GM12891 (cell line): ENCODE results near the gene DOK5.
"Not testable (repeated sequence)": the region's sequence is repeated elsewhere in the genome, so short reads cannot be mapped to it uniquely, and the experiment has no call there.

ENCODE experiments used
- DNase-seq: peaks from one replicate; pipeline ENCODE4 v3.0.0; 2011; ENCODE audit warnings: low spot score; ENCODE audit not compliant: insufficient read length
- FAIRE-seq: peaks from 2 replicates; lab custom pipeline; 2011; peaks lifted over from hg19 to GRCh38; lab: Jason Lieb, UNC
- PAX5 ChIP-seq: IDR thresholded peaks from 2 replicates; pipeline ENCODE4 v1.6.1; 2011; ENCODE audit warnings: low read length, moderate library complexity, mild to moderate bottlenecking; ENCODE audit not compliant: insufficient read depth, severe bottlenecking
- POLR2A ChIP-seq: IDR thresholded peaks from 2 replicates; pipeline ENCODE4 v1.6.1; 2011; ENCODE audit warnings: low read depth, low read length, control low read depth
- POLR2AphosphoS5 ChIP-seq: IDR thresholded peaks from 2 replicates; pipeline ENCODE4 v1.6.1; 2011; ENCODE audit warnings: low read depth, low read length, control low read depth
- POU2F2 ChIP-seq: IDR thresholded peaks from 2 replicates; pipeline ENCODE4 v1.6.1; 2011; ENCODE audit warnings: low read depth, mild to moderate bottlenecking, control low read depth, low read length, moderate library complexity
- SPI1 ChIP-seq: IDR thresholded peaks from 2 replicates; pipeline ENCODE4 v1.6.1; 2011; ENCODE audit warnings: low read depth, low read length, control low read depth
- TAF1 ChIP-seq: IDR thresholded peaks from 2 replicates; pipeline ENCODE4 v1.6.1; 2011; ENCODE audit warnings: low read depth, low read length, control low read depth

The DOK5 gene

DNA sequence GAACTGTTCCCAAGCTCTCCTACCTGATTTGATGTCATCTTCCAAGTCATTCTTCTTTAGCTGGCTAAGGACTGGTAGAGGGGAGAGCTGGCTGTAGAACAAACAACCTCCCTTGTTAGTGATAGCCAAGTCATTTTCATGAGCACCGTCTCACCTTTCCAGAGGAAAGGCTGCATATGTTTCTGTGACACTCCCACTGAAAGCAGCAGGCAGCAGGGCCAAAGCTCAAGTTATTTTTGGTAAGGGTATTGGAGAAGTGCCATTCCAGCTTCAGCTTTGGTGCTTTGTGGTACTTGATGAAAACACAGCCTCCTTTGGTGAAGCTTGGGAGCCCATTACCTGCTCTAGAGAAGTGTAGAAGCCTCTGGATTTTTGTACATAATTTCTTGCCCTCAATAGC is 5.4 kb upstream of the DOK5 start:
- DNase-seq (no peak), FAIRE-seq (no peak)
- no peak for TF ChIP-seq POU2F2
- no peak for TF ChIP-seq POLR2A

DNA sequence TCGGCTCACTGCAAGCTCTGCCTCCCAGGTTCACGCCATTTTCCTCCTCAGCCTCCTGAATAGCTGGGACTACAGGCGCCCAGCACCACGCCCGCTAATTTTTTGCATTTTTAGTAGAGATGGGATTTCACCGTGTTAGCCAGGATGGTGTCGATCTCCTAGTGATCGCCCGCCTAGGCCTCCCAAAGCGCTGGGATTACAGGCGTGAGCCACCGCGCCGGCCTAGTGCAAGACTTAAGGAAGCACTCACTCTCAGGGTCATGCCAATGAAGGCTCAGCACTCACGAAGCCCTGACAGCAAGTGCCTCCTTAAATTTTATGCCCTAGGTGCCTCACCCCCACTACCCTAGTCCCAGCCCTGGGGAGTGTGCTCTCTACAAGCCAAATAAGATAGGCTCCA is 4.7 kb upstream of the DOK5 start:
- TF ChIP-seq POLR2AphosphoS5 (no peak), POU2F2 (no peak), TAF1 (no peak), PAX5 (no peak), POLR2A (no peak), SPI1 (no peak)
- no peak for FAIRE-seq
- DNase-seq, result no peak

- FAIRE-seq (no peak), DNase-seq (no peak)
- TF ChIP-seq PAX5 (no peak), POU2F2 (no peak), POLR2A (no peak), TAF1 (no peak), SPI1 (no peak), POLR2AphosphoS5 (no peak)
These were observed 2.8 kb upstream of the DOK5 start for GRCh38 chr20:54472607-54473006.

GRCh38 chr20:54473340-54473739 is 2.1 kb upstream of the DOK5 start:
- FAIRE-seq (no peak), DNase-seq (no peak)
- TF ChIP-seq POLR2AphosphoS5 (no peak), POLR2A (no peak), SPI1 (no peak), POU2F2 (no peak), PAX5 (no peak), TAF1 (no peak)

- TF ChIP-seq POLR2AphosphoS5 (no peak), TAF1 (no peak), SPI1 (no peak), PAX5 (no peak), POU2F2 (no peak), POLR2A (no peak)
- DNase-seq (no peak), FAIRE-seq (no peak)
These were observed 1.3 kb upstream of the DOK5 start for GRCh38 chr20:54474046-54474445.

- FAIRE-seq (no peak), DNase-seq (no peak)
- no peak for TF ChIP-seq TAF1
- TF ChIP-seq SPI1, result no peak
- TF ChIP-seq PAX5, result no peak
These were observed 527 bp upstream of the DOK5 start for GRCh38 chr20:54474866-54475265.

DNA sequence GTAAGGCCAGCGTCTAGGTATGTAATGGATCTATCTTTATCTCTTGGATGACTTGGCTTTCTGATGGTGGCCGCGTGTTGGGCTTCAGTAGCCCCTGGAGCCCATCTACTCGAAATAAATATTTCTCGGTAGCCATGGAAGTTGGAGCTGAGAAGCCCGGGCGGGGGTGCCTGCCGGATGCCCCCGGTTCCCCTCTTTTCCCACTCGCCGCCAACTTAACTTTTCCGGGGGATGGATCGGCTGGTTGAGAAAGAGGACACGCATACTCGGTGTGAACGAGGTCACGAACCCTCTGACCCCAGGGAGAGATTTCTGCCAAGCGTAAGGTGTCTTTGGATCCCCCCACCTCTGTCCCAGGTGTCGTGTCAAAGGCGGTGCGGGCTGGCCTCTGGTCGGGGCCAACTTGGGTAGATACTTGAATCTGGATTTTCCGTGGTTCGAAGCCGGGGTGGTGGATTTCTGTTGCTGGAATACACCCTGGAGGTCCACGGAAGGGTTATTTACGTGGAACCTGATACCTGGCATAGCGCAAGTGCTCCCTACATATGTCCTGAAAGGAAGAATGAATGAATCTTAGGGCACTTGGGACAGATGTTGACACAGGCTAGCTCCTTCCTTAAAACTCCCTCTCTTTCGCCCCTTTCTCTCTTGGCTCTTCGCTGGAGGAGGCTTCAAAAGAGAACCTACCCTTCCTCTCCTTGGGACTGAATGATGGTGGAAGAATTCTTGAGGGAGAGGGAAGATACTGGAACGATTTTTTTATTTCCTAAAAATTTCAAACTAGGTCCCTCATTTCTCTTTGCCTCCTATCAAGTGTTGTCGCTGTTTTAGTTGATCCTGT is 996 bp downstream of the DOK5 start:
- FAIRE-seq, result no peak
- DNase-seq, result no peak
- no peak for TF ChIP-seq PAX5
- no peak for TF ChIP-seq POU2F2
- TF ChIP-seq POLR2A, result no peak
- TF ChIP-seq POLR2AphosphoS5, result no peak
- no peak for TF ChIP-seq SPI1

GRCh38 chr20:54477191-54477955 is 2.0 kb downstream of the DOK5 start:
- DNase-seq (no peak), FAIRE-seq (no peak)
- TF ChIP-seq POLR2A (no peak), POLR2AphosphoS5 (no peak), TAF1 (no peak), PAX5 (no peak), SPI1 (no peak), POU2F2 (no peak)

DNA sequence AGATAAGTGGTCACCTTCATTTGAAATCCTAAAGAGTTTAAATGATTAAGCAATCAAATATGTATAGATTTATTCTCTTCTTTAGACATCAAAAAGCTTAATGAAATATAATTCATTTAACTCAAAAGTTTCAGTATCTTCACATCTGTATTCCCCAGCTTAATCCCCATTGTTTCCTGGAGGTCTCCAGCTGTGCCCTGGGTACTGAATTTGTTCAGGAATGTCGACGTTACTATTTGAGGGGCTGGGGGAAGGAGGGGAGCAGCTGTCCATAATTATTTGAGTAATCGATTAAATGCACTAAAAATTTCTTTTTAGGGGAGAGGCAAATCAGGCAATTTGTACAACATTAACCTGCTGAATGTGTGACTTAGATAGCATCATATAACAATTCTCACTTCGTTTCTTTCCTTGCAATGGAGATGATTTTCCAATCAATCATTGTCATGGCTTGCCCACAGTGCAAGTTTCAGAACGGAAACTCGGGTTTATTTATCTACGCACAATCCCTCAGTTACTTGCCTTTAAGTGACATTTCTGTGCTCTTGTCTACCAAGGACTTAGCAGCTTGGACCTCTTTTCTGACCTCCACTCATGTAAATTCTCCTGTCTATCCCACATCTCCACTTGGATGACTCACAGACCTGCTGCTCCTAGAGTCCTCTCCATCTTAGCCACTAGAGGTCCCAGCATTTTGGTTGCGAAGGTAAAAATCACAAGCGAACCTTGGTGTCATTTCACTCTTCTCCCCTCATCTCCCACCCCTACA is 3.9 kb downstream of the DOK5 start:
- FAIRE-seq (no peak), DNase-seq (no peak)
- TF ChIP-seq SPI1 (no peak), POLR2AphosphoS5 (no peak), POU2F2 (no peak), PAX5 (no peak), TAF1 (no peak), POLR2A (no peak)

DNA sequence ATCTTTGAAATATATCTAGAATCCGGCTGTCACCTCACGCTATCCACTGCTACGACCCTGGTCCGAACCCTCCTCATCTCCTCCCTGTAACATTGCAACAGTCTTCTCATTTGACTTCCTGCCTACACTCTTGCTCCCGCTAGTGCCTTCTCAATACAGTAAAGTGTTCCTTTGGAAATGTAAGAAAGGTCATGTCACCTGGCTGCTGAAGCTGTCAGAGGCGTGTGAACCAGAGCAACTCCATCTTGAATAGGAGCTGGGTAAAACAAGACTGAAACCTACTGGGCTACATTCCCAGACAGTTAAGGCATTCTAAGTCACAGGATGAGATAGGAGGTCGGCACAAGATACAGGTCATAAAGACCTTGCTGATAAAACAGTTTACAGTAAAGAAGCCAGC is 4.5 kb downstream of the DOK5 start:
- DNase-seq, FAIRE-seq: not testable (repeated sequence)
